UCSD-AML1 (cell line): ENCODE data around the gene SLC35C1.
"Not testable (repeated sequence)": the region's sequence is repeated elsewhere in the genome, so short reads cannot be mapped to it uniquely, and the experiment has no call there.

Source experiments
- DNase-seq: peaks from one replicate; lab custom pipeline; 2025; ENCODE audit not compliant: unreplicated experiment; lab: John Stamatoyannopoulos, UW

Gene SLC35C1

GRCh38 chr11:45786272-45786671 is 18.7 kb upstream of the SLC35C1 start:
- no peak for DNase-seq

GRCh38 chr11:45788887-45789286 is 16.1 kb upstream of the SLC35C1 start:
- no peak for DNase-seq

- no peak for DNase-seq
Observed at GRCh38 chr11:45791524-45791923, 13.4 kb upstream of the SLC35C1 start.

- no peak for DNase-seq
Observed at GRCh38 chr11:45794169-45794568, 10.8 kb upstream of the SLC35C1 start.

- DNase-seq = no peak
Observed at GRCh38 chr11:45795379-45795778, 9.6 kb upstream of the SLC35C1 start.

- DNase-seq = no peak
Observed at GRCh38 chr11:45796461-45796861, 8.5 kb upstream of the SLC35C1 start.

GRCh38 chr11:45798793-45799441 is 6.0 kb upstream of the SLC35C1 start:
- no peak for DNase-seq

- no peak for DNase-seq
Observed at GRCh38 chr11:45799562-45799961, 5.4 kb upstream of the SLC35C1 start.

- no peak for DNase-seq
Observed at GRCh38 chr11:45800261-45800660, 4.7 kb upstream of the SLC35C1 start.

- no peak for DNase-seq
Observed at GRCh38 chr11:45801723-45802315, 3.1 kb upstream of the SLC35C1 start.

- DNase-seq = no peak
Observed at GRCh38 chr11:45802531-45803317, 2.2 kb upstream of the SLC35C1 start.

- DNase-seq = peak; percentile 70
Observed at GRCh38 chr11:45803971-45804760, 783 bp upstream of the SLC35C1 start.

- no peak for DNase-seq
Observed at GRCh38 chr11:45805305-45806071, 539 bp downstream of the SLC35C1 start.

- no peak for DNase-seq
Observed at GRCh38 chr11:45806072-45806933, 1.4 kb downstream of the SLC35C1 start.

GRCh38 chr11:45806937-45807791 is 2.2 kb downstream of the SLC35C1 start:
- DNase-seq = no peak

- DNase-seq = no peak
Observed at GRCh38 chr11:45807792-45808238, 2.9 kb downstream of the SLC35C1 start.

GRCh38 chr11:45808427-45808826 is 3.5 kb downstream of the SLC35C1 start:
- DNase-seq = not testable (repeated sequence)

- no peak for DNase-seq
Observed at GRCh38 chr11:45809456-45810395, 4.8 kb downstream of the SLC35C1 start.
